Hepatocyte (in vitro differentiated cells): Measurements from ENCODE around the gene C11orf24.

ENCODE experiments used
- CTCF ChIP-seq: fragments of 200-600 bp; sonication (generic); IDR thresholded peaks from 2 replicates; pipeline ENCODE4 v1.5.1; 2016; ENCODE audit warnings: antibody characterized with exemption, mild to moderate bottlenecking; ENCODE audit not compliant: poor library complexity
- EZH2phosphoT487 ChIP-seq: fragments of 200-600 bp; sonication (generic); IDR thresholded peaks from one replicate; pipeline ENCODE4 v1.6.1; 2018; ENCODE audit warnings: antibody characterized with exemption, mild to moderate bottlenecking, low read depth, moderate library complexity; ENCODE audit not compliant: unreplicated experiment, severe bottlenecking

- no peak for TF ChIP-seq CTCF
- TF ChIP-seq EZH2phosphoT487, result no peak
Measured at GRCh38 chr11:68231621-68232020, 40.2 kb downstream of the C11orf24 start.
